HEK293 (cell line): ENCODE data around the gene TACR2.

Experiments used
- BCL11B ChIP-seq: fragments of 450-650 bp; formaldehyde crosslinking; IDR thresholded peaks from 2 replicates; pipeline ENCODE4 v1.5.1; 2016; ENCODE audit warnings: low read depth, missing biosample characterization, missing genetic modification characterization
- ELK4 ChIP-seq: IDR thresholded peaks from 2 replicates; pipeline ENCODE4 v1.6.1; 2011; ENCODE audit warnings: mild to moderate bottlenecking, low read depth, low read length, borderline replicate concordance
- GFI1B ChIP-seq: fragments of 450-650 bp; formaldehyde crosslinking; IDR thresholded peaks from 2 replicates; pipeline ENCODE4 v1.5.1; 2016; ENCODE audit warnings: missing biosample characterization, missing genetic modification characterization
- GLIS2 ChIP-seq: fragments of 450-650 bp; formaldehyde crosslinking; IDR thresholded peaks from 2 replicates; pipeline ENCODE4 v1.5.1; 2016; ENCODE audit warnings: missing biosample characterization, missing genetic modification characterization
- KLF10 ChIP-seq: fragments of 450-650 bp; IDR thresholded peaks from 2 replicates; pipeline ENCODE4 v1.5.1; 2018; ENCODE audit warnings: missing biosample characterization, mild to moderate bottlenecking, missing genetic modification characterization
- OSR2 ChIP-seq: fragments of 450-650 bp; formaldehyde crosslinking; IDR thresholded peaks from 2 replicates; pipeline ENCODE4 v1.5.1; 2016; ENCODE audit warnings: missing biosample characterization, missing genetic modification characterization
- RBAK ChIP-seq: fragments of 450-650 bp; formaldehyde crosslinking; IDR thresholded peaks from 2 replicates; pipeline ENCODE4 v1.5.1; 2016; ENCODE audit warnings: missing biosample characterization, missing genetic modification characterization
- REPIN1 ChIP-seq: fragments of 450-650 bp; formaldehyde crosslinking; IDR thresholded peaks from 2 replicates; pipeline ENCODE4 v1.5.1; 2017; ENCODE audit warnings: missing biosample characterization, missing genetic modification characterization, low read depth
- REST ChIP-seq: fragments of 450-650 bp; formaldehyde crosslinking; IDR thresholded peaks from 2 replicates; pipeline ENCODE4 v1.5.1; 2016; ENCODE audit warnings: missing biosample characterization, missing genetic modification characterization
- WT1 ChIP-seq: fragments of 450-650 bp; formaldehyde crosslinking; IDR thresholded peaks from 2 replicates; pipeline ENCODE4 v1.5.1; 2016; ENCODE audit warnings: missing biosample characterization, missing genetic modification characterization
- ZBTB20 ChIP-seq: fragments of 450-650 bp; formaldehyde crosslinking; IDR thresholded peaks from 2 replicates; pipeline ENCODE4 v1.5.1; 2016; ENCODE audit warnings: missing biosample characterization, missing genetic modification characterization
- ZBTB26 ChIP-seq: fragments of 450-650 bp; formaldehyde crosslinking; optimal IDR thresholded peaks from 2 replicates; pipeline ENCODE3; 2016; ENCODE audit warnings: missing biosample characterization, mild to moderate bottlenecking, missing genetic modification characterization
- ZBTB8A ChIP-seq: fragments of 450-650 bp; formaldehyde crosslinking; IDR thresholded peaks from 2 replicates; pipeline ENCODE4 v1.5.1; 2016; ENCODE audit warnings: missing biosample characterization, missing genetic modification characterization
- ZFHX2 ChIP-seq: fragments of 450-650 bp; formaldehyde crosslinking; conservative IDR thresholded peaks from 2 replicates; pipeline ENCODE4 v1.5.1; 2016; ENCODE audit warnings: missing biosample characterization, missing genetic modification characterization
- ZNF133 ChIP-seq: fragments of 450-650 bp; formaldehyde crosslinking; IDR thresholded peaks from 2 replicates; pipeline ENCODE4 v1.5.1; 2016; ENCODE audit warnings: missing biosample characterization, missing genetic modification characterization
- ZNF18 ChIP-seq: fragments of 450-650 bp; formaldehyde crosslinking; IDR thresholded peaks from 2 replicates; pipeline ENCODE4 v1.5.1; 2016; ENCODE audit warnings: missing biosample characterization, missing genetic modification characterization
- ZNF23 ChIP-seq: fragments of 450-650 bp; formaldehyde crosslinking; IDR thresholded peaks from 2 replicates; pipeline ENCODE4 v1.5.1; 2016; ENCODE audit warnings: missing biosample characterization, missing genetic modification characterization, borderline replicate concordance
- ZNF24 ChIP-seq: fragments of 450-650 bp; formaldehyde crosslinking; IDR thresholded peaks from 2 replicates; pipeline ENCODE4 v1.5.1; 2016; ENCODE audit warnings: missing biosample characterization, missing genetic modification characterization
- ZNF391 ChIP-seq: fragments of 450-650 bp; formaldehyde crosslinking; IDR thresholded peaks from 2 replicates; pipeline ENCODE4 v1.5.1; 2016; ENCODE audit warnings: low read depth, missing biosample characterization, missing genetic modification characterization, borderline replicate concordance
- ZNF518A ChIP-seq: fragments of 450-650 bp; formaldehyde crosslinking; conservative IDR thresholded peaks from 2 replicates; pipeline ENCODE4 v1.5.1; 2016; ENCODE audit warnings: low read depth, missing biosample characterization, missing genetic modification characterization
- ZNF585B ChIP-seq: fragments of 450-650 bp; formaldehyde crosslinking; IDR thresholded peaks from 2 replicates; pipeline ENCODE4 v1.5.1; 2016; ENCODE audit warnings: missing biosample characterization, missing genetic modification characterization
- ZNF596 ChIP-seq: fragments of 450-650 bp; IDR thresholded peaks from 2 replicates; pipeline ENCODE4 v1.5.0; 2018; ENCODE audit warnings: missing biosample characterization, mild to moderate bottlenecking, missing genetic modification characterization, moderate library complexity
- ZNF600 ChIP-seq: fragments of 450-650 bp; formaldehyde crosslinking; IDR thresholded peaks from 2 replicates; pipeline ENCODE4 v1.5.1; 2016; ENCODE audit warnings: missing biosample characterization, missing genetic modification characterization
- ZNF776 ChIP-seq: fragments of 450-650 bp; formaldehyde crosslinking; IDR thresholded peaks from 2 replicates; pipeline ENCODE4 v1.5.0; 2017; ENCODE audit warnings: missing biosample characterization, missing genetic modification characterization, borderline replicate concordance
- ZNF785 ChIP-seq: fragments of 450-650 bp; formaldehyde crosslinking; IDR thresholded peaks from 2 replicates; pipeline ENCODE4 v1.5.1; 2016; ENCODE audit warnings: missing biosample characterization, missing genetic modification characterization
- ZSCAN30 ChIP-seq: fragments of 450-650 bp; IDR thresholded peaks from 2 replicates; pipeline ENCODE4 v1.5.1; 2018; ENCODE audit warnings: missing biosample characterization, mild to moderate bottlenecking, missing genetic modification characterization, moderate library complexity
- TF ChIP-seq, protein P1 (sequence below): fragments of 450-650 bp; formaldehyde crosslinking; IDR thresholded peaks from 2 replicates; pipeline ENCODE4 v1.5.1; 2016; ENCODE audit warnings: missing biosample characterization, missing genetic modification characterization

The TACR2 gene

GRCh38 chr10:69452676-69453415, 36.1 kb upstream of the TACR2 start (continued):
- no peak for TF ChIP-seq BCL11B (tag by site-specific recombination)
- TF ChIP-seq ZSCAN30 (tag by site-specific recombination), result no peak
- TF ChIP-seq ZBTB20, result peak; percentile 44
- TF ChIP-seq RBAK, result no peak
- TF ChIP-seq WT1 (tag by site-specific recombination), result no peak
- no peak for TF ChIP-seq GLIS2 (tag by site-specific recombination)
- no peak for TF ChIP-seq ZNF776 (tag by site-specific recombination)
- TF ChIP-seq REST (tag by site-specific recombination), result no peak
- TF ChIP-seq OSR2 (tag by site-specific recombination), result no peak
- TF ChIP-seq KLF10 (tag by site-specific recombination), result no peak
- no peak for TF ChIP-seq ZNF596 (tag by site-specific recombination)
- TF ChIP-seq REPIN1 (tag by site-specific recombination), result no peak
- TF ChIP-seq, protein P1, sequence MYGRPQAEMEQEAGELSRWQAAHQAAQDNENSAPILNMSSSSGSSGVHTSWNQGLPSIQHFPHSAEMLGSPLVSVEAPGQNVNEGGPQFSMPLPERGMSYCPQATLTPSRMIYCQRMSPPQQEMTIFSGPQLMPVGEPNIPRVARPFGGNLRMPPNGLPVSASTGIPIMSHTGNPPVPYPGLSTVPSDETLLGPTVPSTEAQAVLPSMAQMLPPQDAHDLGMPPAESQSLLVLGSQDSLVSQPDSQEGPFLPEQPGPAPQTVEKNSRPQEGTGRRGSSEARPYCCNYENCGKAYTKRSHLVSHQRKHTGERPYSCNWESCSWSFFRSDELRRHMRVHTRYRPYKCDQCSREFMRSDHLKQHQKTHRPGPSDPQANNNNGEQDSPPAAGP, result no peak
- TF ChIP-seq ZNF133, result no peak
- TF ChIP-seq ZNF600 (tag by site-specific recombination), result no peak
- no peak for TF ChIP-seq ZNF785 (tag by site-specific recombination)
- TF ChIP-seq ZNF24 (tag by site-specific recombination), result no peak
- TF ChIP-seq GFI1B (tag by site-specific recombination), result no peak
- no peak for TF ChIP-seq ZBTB26 (tag by site-specific recombination)
- TF ChIP-seq ZNF391 (tag by site-specific recombination), result no peak
- TF ChIP-seq ZBTB8A (tag by site-specific recombination), result peak; percentile 53
- TF ChIP-seq ZNF18, result no peak
- peak; percentile 64 for TF ChIP-seq ZFHX2 (tag by site-specific recombination)
- TF ChIP-seq ZNF23 (tag by site-specific recombination), result no peak
- TF ChIP-seq ZNF585B (tag by site-specific recombination), result no peak
- no peak for TF ChIP-seq ELK4
- TF ChIP-seq ZNF518A, result no peak
